Trophoblast cell (in vitro differentiated cells and primary cell): ENCODE measurements around the gene TBC1D22A.

Source experiments
- DNase-seq, 2 donors: peaks; one replicate each; pipeline ENCODE4 v3.0.0-alpha.2; 2016
- H2AFZ ChIP-seq: 2 replicates; pipeline ENCODE4 v1.6.1; 2013; ENCODE audit warnings: low read length, moderate library complexity, mild to moderate bottlenecking; ENCODE audit not compliant: insufficient read depth, poor library complexity
- H2AK5ac ChIP-seq: 2 replicates; pipeline ENCODE4 v1.6.1; 2013; ENCODE audit warnings: mild to moderate bottlenecking, low read length
- H2BK120ac ChIP-seq: 2 replicates; pipeline ENCODE4 v1.6.1; 2013; ENCODE audit warnings: low read length, mild to moderate bottlenecking, moderate library complexity; ENCODE audit not compliant: insufficient read depth, poor library complexity
- H2BK12ac ChIP-seq: 2 replicates; pipeline ENCODE4 v1.6.1; 2013; ENCODE audit warnings: mild to moderate bottlenecking, low read length, moderate library complexity
- H2BK5ac ChIP-seq: 2 replicates; pipeline ENCODE4 v1.6.1; 2013; ENCODE audit warnings: low read length, low read depth, moderate library complexity, mild to moderate bottlenecking; ENCODE audit not compliant: poor library complexity
- H3K14ac ChIP-seq: 2 replicates; pipeline ENCODE4 v1.6.1; 2013; ENCODE audit warnings: mild to moderate bottlenecking, low read length
- H3K18ac ChIP-seq: 2 replicates; pipeline ENCODE4 v1.6.1; 2013; ENCODE audit warnings: mild to moderate bottlenecking, low read length
- H3K23ac ChIP-seq: 2 replicates; pipeline ENCODE4 v1.6.1; 2013; ENCODE audit warnings: low read length
- H3K27ac ChIP-seq: 2 replicates; pipeline ENCODE4 v1.5.1; 2013; ENCODE audit warnings: low read depth, mild to moderate bottlenecking, inconsistent platforms, low read length, moderate library complexity
- H3K27me3 ChIP-seq: 2 replicates; pipeline ENCODE4 v1.6.1; 2013; ENCODE audit warnings: inconsistent platforms, mild to moderate bottlenecking, low read length, moderate library complexity; ENCODE audit not compliant: insufficient read depth
- H3K36me3 ChIP-seq, 2 experiments: 1 replicate in 1 of 2; 2 replicates in 1 of 2; pipeline ENCODE4 v1.6.1; 2013; ENCODE audit warnings: low read length in 2 of 2, mild to moderate bottlenecking in 2 of 2, moderate library complexity in 1 of 2; ENCODE audit not compliant: insufficient read depth in 2 of 2, control insufficient read depth in 1 of 2
- H3K4ac ChIP-seq: 2 replicates; pipeline ENCODE4 v1.6.1; 2013; ENCODE audit warnings: low read depth, mild to moderate bottlenecking, low read length, moderate library complexity
- H3K4me1 ChIP-seq, 2 experiments: 1 replicate in 1 of 2; 2 replicates in 1 of 2; pipeline ENCODE4 v1.6.1; 2013; ENCODE audit warnings: low read length in 2 of 2, mild to moderate bottlenecking in 2 of 2, moderate library complexity in 1 of 2; ENCODE audit not compliant: insufficient read depth in 2 of 2, control insufficient read depth in 1 of 2
- H3K4me2 ChIP-seq: 2 replicates; pipeline ENCODE4 v1.6.1; 2013; ENCODE audit warnings: inconsistent platforms, mild to moderate bottlenecking, low read length, moderate library complexity
- H3K4me3 ChIP-seq: 2 replicates; pipeline ENCODE4 v1.5.1; 2013; ENCODE audit warnings: mild to moderate bottlenecking, low read depth, low read length, inconsistent platforms
- H3K79me1 ChIP-seq: one replicate; pipeline ENCODE4 v1.6.1; 2013; ENCODE audit warnings: low read length
- H3K79me2 ChIP-seq: 2 replicates; pipeline ENCODE4 v1.6.1; 2013; ENCODE audit warnings: low read length, mild to moderate bottlenecking; ENCODE audit not compliant: control insufficient read depth, insufficient read depth, poor library complexity
- H3K9ac ChIP-seq: 2 replicates; pipeline ENCODE4 v1.6.1; 2013; ENCODE audit warnings: mild to moderate bottlenecking, low read length
- H3K9me3 ChIP-seq: 2 replicates; pipeline ENCODE4 v1.6.1; 2013; ENCODE audit warnings: low read depth, mild to moderate bottlenecking, control low read depth, inconsistent platforms, low read length; ENCODE audit not compliant: insufficient read depth
- H4K12ac ChIP-seq: 2 replicates; pipeline ENCODE4 v1.6.1; 2013; ENCODE audit warnings: low read depth, mild to moderate bottlenecking, low read length, moderate library complexity
- H4K8ac ChIP-seq: 2 replicates; pipeline ENCODE4 v1.6.1; 2013; ENCODE audit warnings: low read depth, mild to moderate bottlenecking, low read length, moderate library complexity
- H4K91ac ChIP-seq: one replicate; pipeline ENCODE4 v1.6.1; 2013; ENCODE audit warnings: low read depth, mild to moderate bottlenecking, low read length, moderate library complexity
- WGBS: extraction: QIAGEN DNeasy Blood & Tissue Kit; methylation state at CpG from one replicate; pipeline ENCODE4 v1.1.7; 2013; ENCODE audit warnings: missing lambda C conversion rate; ENCODE audit not compliant: insufficient read length, insufficient coverage; ENCODE audit errors: extremely low coverage; 5-methylcytosine and 5-hydroxymethylcytosine counted together

The TBC1D22A gene

GRCh38 chr22:46897246-46897623, 134.8 kb downstream of the TBC1D22A start:
- peaks cover 2 to 12% of the 10 kb centered on the region in 2 experiments for H3K36me3 ChIP-seq
- no CpG with 5 or more reads among the region's 4 CpGs for WGBS
- no peak overlapping the region for H4K91ac ChIP-seq
- H3K14ac ChIP-seq, result no peak overlapping the region
- H3K23ac ChIP-seq, result no peak overlapping the region
- DNase-seq, result no peak
- H3K9me3 ChIP-seq, result peaks cover 2% of the 10 kb centered on the region
- no peaks in the 10 kb centered on the region for H3K79me2 ChIP-seq
- H4K8ac ChIP-seq, result no peak overlapping the region
- no peaks in the 10 kb centered on the region for H3K79me1 ChIP-seq
- no peak overlapping the region for H3K4ac ChIP-seq
- no peak overlapping the region for H3K18ac ChIP-seq
- no peak overlapping the region for H3K4me2 ChIP-seq
- no peak overlapping the region for H2BK120ac ChIP-seq
- no peak overlapping the region for H3K9ac ChIP-seq
- H3K27me3 ChIP-seq, result no peaks in the 10 kb centered on the region
- H4K12ac ChIP-seq, result no peak overlapping the region
- no peak overlapping the region for H2AK5ac ChIP-seq
- H2AFZ ChIP-seq, result no peak overlapping the region
- no peak overlapping the region for H2BK5ac ChIP-seq
- H3K4me1 ChIP-seq, result no peaks in the 10 kb centered on the region
- H3K27ac ChIP-seq, result no peak overlapping the region
- H3K4me3 ChIP-seq, result no peak overlapping the region
- H2BK12ac ChIP-seq, result no peak overlapping the region

- H3K14ac ChIP-seq, result no peak overlapping the region
- WGBS, result no CpG with 5 or more reads among the region's 5 CpGs
- no peak overlapping the region for H3K4me2 ChIP-seq
- no peak overlapping the region for H4K8ac ChIP-seq
- no peaks in the 10 kb centered on the region for H3K27me3 ChIP-seq
- DNase-seq, result no peak
- peaks cover 3 to 5% of the 10 kb centered on the region in 2 experiments for H3K36me3 ChIP-seq
- no peak overlapping the region for H3K18ac ChIP-seq
- H2AK5ac ChIP-seq, result no peak overlapping the region
- no peak overlapping the region for H4K12ac ChIP-seq
- H4K91ac ChIP-seq, result no peak overlapping the region
- no peak overlapping the region for H2BK5ac ChIP-seq
- peaks cover 2% of the 10 kb centered on the region for H3K79me2 ChIP-seq
- H3K79me1 ChIP-seq, result no peaks in the 10 kb centered on the region
- H3K23ac ChIP-seq, result no peak overlapping the region
- no peak overlapping the region for H3K9ac ChIP-seq
- no peak overlapping the region for H3K4me3 ChIP-seq
- no peak overlapping the region for H3K4ac ChIP-seq
- H2AFZ ChIP-seq, result no peak overlapping the region
- no peak overlapping the region for H2BK12ac ChIP-seq
- no peak overlapping the region for H3K27ac ChIP-seq
- peaks cover 10 to 13% of the 10 kb centered on the region in 2 experiments for H3K4me1 ChIP-seq
- no peaks in the 10 kb centered on the region for H3K9me3 ChIP-seq
- H2BK120ac ChIP-seq, result no peak overlapping the region
These were observed 138.1 kb downstream of the TBC1D22A start for GRCh38 chr22:46900549-46900948.

- H3K18ac ChIP-seq, result no peak overlapping the region
- H3K9ac ChIP-seq, result no peak overlapping the region
- no peaks in the 10 kb centered on the region for H3K79me1 ChIP-seq
- H3K4me1 ChIP-seq, result peaks cover 10 to 13% of the 10 kb centered on the region in 2 experiments
- H3K27me3 ChIP-seq, result no peaks in the 10 kb centered on the region
- H3K14ac ChIP-seq, result no peak overlapping the region
- no CpG with 5 or more reads among the region's 14 CpGs for WGBS
- H4K12ac ChIP-seq, result no peak overlapping the region
- H3K4me3 ChIP-seq, result no peak overlapping the region
- H4K91ac ChIP-seq, result no peak overlapping the region
- no peak overlapping the region for H4K8ac ChIP-seq
- no peak overlapping the region for H2BK120ac ChIP-seq
- peak in 1 of 2 donors; percentile 14 for DNase-seq
- no peak overlapping the region for H2AFZ ChIP-seq
- no peak overlapping the region for H3K4ac ChIP-seq
- no peak overlapping the region for H2BK5ac ChIP-seq
- no peak overlapping the region for H2BK12ac ChIP-seq
- peaks cover 2% of the 10 kb centered on the region for H3K79me2 ChIP-seq
- no peak overlapping the region for H3K27ac ChIP-seq
- peaks cover 3 to 9% of the 10 kb centered on the region in 2 experiments for H3K36me3 ChIP-seq
- H2AK5ac ChIP-seq, result no peak overlapping the region
- H3K23ac ChIP-seq, result no peak overlapping the region
- H3K4me2 ChIP-seq, result no peak overlapping the region
- no peaks in the 10 kb centered on the region for H3K9me3 ChIP-seq
These were observed 140.0 kb downstream of the TBC1D22A start for GRCh38 chr22:46902436-46902835.

- Histone ChIP-seq H4K12ac (no peak overlapping the region), H3K36me3 (peaks cover 3 to 10% of the 10 kb centered on the region in 2 experiments), H3K27ac (no peak overlapping the region), H3K18ac (no peak overlapping the region), H2BK5ac (no peak overlapping the region), H2AFZ (no peak overlapping the region), H4K8ac (no peak overlapping the region), H3K4ac (no peak overlapping the region), H3K79me1 (no peaks in the 10 kb centered on the region), H3K14ac (peak overlapping the region; percentile 46), H2BK12ac (no peak overlapping the region), H3K27me3 (no peaks in the 10 kb centered on the region), H3K79me2 (peaks cover 2% of the 10 kb centered on the region), H3K4me3 (no peak overlapping the region), H3K9me3 (no peaks in the 10 kb centered on the region), H2AK5ac (no peak overlapping the region), H3K9ac (no peak overlapping the region), H4K91ac (no peak overlapping the region), H3K23ac (no peak overlapping the region), H3K4me2 (no peak overlapping the region), H3K4me1 (peaks cover 10 to 13% of the 10 kb centered on the region in 2 experiments), H2BK120ac (no peak overlapping the region)
- no CpG with 5 or more reads among the region's 29 CpGs for WGBS
- no peak for DNase-seq
These were observed 140.8 kb downstream of the TBC1D22A start for GRCh38 chr22:46902998-46903916.
